ENCODE measurements around the gene OR52N4.

OR52N4 gene

DNA sequence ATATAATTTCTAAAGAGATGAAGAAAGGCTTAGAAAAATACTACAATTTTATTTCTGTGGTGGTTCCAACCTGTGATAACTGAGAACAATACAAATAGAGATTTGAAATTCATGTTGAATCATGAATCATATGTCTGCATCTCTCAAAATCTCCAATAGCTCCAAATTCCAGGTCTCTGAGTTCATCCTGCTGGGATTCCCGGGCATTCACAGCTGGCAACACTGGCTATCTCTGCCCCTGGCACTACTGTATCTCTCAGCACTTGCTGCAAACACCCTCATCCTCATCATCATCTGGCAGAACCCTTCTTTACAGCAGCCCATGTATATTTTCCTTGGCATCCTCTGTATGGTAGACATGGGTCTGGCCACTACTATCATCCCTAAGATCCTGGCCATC is 17.6 kb upstream of the OR52N4 start, which contains the start of gene OR56B1:
Gene OR56B1 (plus strand): TSS at position 53 of the 400 bp plus-strand sequence. CDS start 69 bp downstream, at position 122.
- no peak for ATAC-seq
- TF ChIP-seq TCF4 (CRISPR knock-in tag; IDR thresholded peaks at IDR 0.05; ENCODE audit: borderline replicate concordance) (no peak), TOX (CRISPR knock-in tag; IDR thresholded peaks at IDR 0.05; ENCODE audit: borderline replicate concordance) (no peak)

DNA sequence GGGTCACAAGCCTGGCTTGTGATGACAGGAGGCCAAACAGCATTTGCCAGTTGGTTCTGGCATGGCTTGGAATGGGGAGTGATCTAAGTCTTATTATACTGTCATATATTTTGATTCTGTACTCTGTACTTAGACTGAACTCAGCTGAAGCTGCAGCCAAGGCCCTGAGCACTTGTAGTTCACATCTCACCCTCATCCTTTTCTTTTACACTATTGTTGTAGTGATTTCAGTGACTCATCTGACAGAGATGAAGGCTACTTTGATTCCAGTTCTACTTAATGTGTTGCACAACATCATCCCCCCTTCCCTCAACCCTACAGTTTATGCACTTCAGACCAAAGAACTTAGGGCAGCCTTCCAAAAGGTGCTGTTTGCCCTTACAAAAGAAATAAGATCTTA is 17.0 kb upstream of the OR52N4 start:
- no peak for ATAC-seq
- TF ChIP-seq PPARA (CRISPR knock-in tag; IDR thresholded peaks at IDR 0.05; ENCODE audit: borderline replicate concordance) (no peak), GLIS3 (CRISPR knock-in tag; IDR thresholded peaks at IDR 0.05) (no peak), TCF4 (CRISPR knock-in tag; IDR thresholded peaks at IDR 0.05; ENCODE audit: borderline replicate concordance) (no peak), OSR1 (CRISPR knock-in tag; IDR thresholded peaks at IDR 0.05) (no peak), PATZ1 (CRISPR knock-in tag; IDR thresholded peaks at IDR 0.05; ENCODE audit: borderline replicate concordance) (no peak), ARNTL (CRISPR knock-in tag; IDR thresholded peaks at IDR 0.05; ENCODE audit: borderline replicate concordance, low read depth) (no peak), ISL1 (CRISPR knock-in tag; IDR thresholded peaks at IDR 0.05) (no peak), ZNF70 (CRISPR knock-in tag; IDR thresholded peaks at IDR 0.05) (no peak), BACH2 (CRISPR knock-in tag; IDR thresholded peaks at IDR 0.05; ENCODE audit: borderline replicate concordance) (no peak), TOX (CRISPR knock-in tag; IDR thresholded peaks at IDR 0.05; ENCODE audit: borderline replicate concordance) (no peak), ZNF8 (CRISPR knock-in tag; IDR thresholded peaks at IDR 0.05) (no peak), ZFP30 (CRISPR knock-in tag; IDR thresholded peaks at IDR 0.05) (no peak), SNAI2 (CRISPR knock-in tag; IDR thresholded peaks at IDR 0.05) (no peak), ESRRG (CRISPR knock-in tag; IDR thresholded peaks at IDR 0.05) (no peak), ZC3H10 (CRISPR knock-in tag; IDR thresholded peaks at IDR 0.05) (no peak), CSDC2 (CRISPR knock-in tag; IDR thresholded peaks at IDR 0.05) (no peak), TSHZ2 (CRISPR knock-in tag; IDR thresholded peaks at IDR 0.05) (no peak), RARB (CRISPR knock-in tag; IDR thresholded peaks at IDR 0.05) (no peak)
- TF ChIP-seq, protein P1, sequence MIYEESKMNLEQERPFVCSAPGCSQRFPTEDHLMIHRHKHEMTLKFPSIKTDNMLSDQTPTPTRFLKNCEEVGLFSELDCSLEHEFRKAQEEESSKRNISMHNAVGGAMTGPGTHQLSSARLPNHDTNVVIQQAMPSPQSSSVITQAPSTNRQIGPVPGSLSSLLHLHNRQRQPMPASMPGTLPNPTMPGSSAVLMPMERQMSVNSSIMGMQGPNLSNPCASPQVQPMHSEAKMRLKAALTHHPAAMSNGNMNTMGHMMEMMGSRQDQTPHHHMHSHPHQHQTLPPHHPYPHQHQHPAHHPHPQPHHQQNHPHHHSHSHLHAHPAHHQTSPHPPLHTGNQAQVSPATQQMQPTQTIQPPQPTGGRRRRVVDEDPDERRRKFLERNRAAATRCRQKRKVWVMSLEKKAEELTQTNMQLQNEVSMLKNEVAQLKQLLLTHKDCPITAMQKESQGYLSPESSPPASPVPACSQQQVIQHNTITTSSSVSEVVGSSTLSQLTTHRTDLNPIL (CRISPR knock-in tag; IDR thresholded peaks at IDR 0.05; ENCODE audit: low read depth): no peak
- TF ChIP-seq, protein P2, sequence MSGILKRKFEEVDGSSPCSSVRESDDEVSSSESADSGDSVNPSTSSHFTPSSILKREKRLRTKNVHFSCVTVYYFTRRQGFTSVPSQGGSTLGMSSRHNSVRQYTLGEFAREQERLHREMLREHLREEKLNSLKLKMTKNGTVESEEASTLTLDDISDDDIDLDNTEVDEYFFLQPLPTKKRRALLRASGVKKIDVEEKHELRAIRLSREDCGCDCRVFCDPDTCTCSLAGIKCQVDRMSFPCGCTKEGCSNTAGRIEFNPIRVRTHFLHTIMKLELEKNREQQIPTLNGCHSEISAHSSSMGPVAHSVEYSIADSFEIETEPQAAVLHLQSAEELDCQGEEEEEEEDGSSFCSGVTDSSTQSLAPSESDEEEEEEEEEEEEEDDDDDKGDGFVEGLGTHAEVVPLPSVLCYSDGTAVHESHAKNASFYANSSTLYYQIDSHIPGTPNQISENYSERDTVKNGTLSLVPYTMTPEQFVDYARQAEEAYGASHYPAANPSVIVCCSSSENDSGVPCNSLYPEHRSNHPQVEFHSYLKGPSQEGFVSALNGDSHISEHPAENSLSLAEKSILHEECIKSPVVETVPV (CRISPR knock-in tag; IDR thresholded peaks at IDR 0.05): no peak

DNA sequence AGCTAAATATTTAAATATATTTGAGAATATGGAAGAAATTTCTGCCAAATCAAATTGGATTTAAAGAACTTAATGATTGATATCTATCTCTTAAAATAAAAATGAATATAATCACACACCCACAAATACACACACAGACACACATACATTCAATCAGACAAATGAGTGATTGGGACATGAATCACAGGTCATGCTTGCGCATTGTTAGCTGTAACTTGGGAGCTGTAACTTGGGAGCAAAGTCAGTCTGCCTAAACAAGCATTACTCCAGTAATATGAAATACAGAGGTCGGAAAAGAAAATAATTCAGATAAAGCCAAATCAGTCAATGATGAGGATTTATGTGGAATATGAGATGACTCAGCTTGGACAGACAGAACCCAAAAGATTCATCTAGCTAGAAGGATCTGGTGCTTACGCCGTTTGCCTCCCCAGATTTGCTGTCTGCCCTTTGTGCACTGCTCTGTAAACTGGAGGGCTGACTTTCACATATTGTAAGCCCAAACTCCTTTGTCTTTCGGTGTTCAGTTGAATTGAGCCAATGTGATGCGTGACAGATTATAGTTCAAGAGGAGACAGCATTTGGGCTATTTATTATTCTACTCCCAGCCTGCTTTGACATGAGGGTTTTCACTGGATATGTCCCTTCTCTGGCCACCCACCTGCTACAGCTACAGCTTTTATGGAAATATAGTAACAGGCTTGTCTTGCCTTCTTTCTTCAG is 16.2 kb upstream of the OR52N4 start:
- ATAC-seq: no peak
- TF ChIP-seq PATZ1 (CRISPR knock-in tag; IDR thresholded peaks at IDR 0.05; ENCODE audit: borderline replicate concordance): no peak
- no peak for TF ChIP-seq GLIS3 (CRISPR knock-in tag; IDR thresholded peaks at IDR 0.05)
- TF ChIP-seq TOX (CRISPR knock-in tag; IDR thresholded peaks at IDR 0.05; ENCODE audit: borderline replicate concordance): no peak
- no peak for TF ChIP-seq ZFP3 (CRISPR knock-in tag; IDR thresholded peaks at IDR 0.05)
- no peak for TF ChIP-seq PPARA (CRISPR knock-in tag; IDR thresholded peaks at IDR 0.05; ENCODE audit: borderline replicate concordance)
- TF ChIP-seq ISL1 (CRISPR knock-in tag; IDR thresholded peaks at IDR 0.05): no peak
- TF ChIP-seq BACH2 (CRISPR knock-in tag; IDR thresholded peaks at IDR 0.05; ENCODE audit: borderline replicate concordance): no peak
- TF ChIP-seq ZFP30 (CRISPR knock-in tag; IDR thresholded peaks at IDR 0.05): no peak
- TF ChIP-seq TSHZ2 (CRISPR knock-in tag; IDR thresholded peaks at IDR 0.05): no peak
- no peak for TF ChIP-seq ESRRG (CRISPR knock-in tag; IDR thresholded peaks at IDR 0.05)
- TF ChIP-seq, protein P1 (CRISPR knock-in tag; IDR thresholded peaks at IDR 0.05; ENCODE audit: low read depth): no peak
- no peak for TF ChIP-seq ZNF70 (CRISPR knock-in tag; IDR thresholded peaks at IDR 0.05)
- TF ChIP-seq ARNTL (CRISPR knock-in tag; IDR thresholded peaks at IDR 0.05; ENCODE audit: borderline replicate concordance, low read depth): no peak
- TF ChIP-seq RARB (CRISPR knock-in tag; IDR thresholded peaks at IDR 0.05): no peak
- no peak for TF ChIP-seq ZNF8 (CRISPR knock-in tag; IDR thresholded peaks at IDR 0.05)
- TF ChIP-seq ZNF565 (CRISPR knock-in tag; conservative IDR thresholded peaks at IDR 0.05; ENCODE audit: low read depth): no peak

Data from SK-N-SH treated with all-trans-retinoic acid at 6 μM for 48 hours (cell line).